Measurements from ENCODE around the gene NKX6-1. TPM values are rescaled to one million over a fixed set of nuclear protein-coding genes. Genes with fewer than 3 reads are reported as not detected.

Gene NKX6-1
- total RNA-seq, 1 experiment from 2014 or later, result 0.09 TPM

DNA sequence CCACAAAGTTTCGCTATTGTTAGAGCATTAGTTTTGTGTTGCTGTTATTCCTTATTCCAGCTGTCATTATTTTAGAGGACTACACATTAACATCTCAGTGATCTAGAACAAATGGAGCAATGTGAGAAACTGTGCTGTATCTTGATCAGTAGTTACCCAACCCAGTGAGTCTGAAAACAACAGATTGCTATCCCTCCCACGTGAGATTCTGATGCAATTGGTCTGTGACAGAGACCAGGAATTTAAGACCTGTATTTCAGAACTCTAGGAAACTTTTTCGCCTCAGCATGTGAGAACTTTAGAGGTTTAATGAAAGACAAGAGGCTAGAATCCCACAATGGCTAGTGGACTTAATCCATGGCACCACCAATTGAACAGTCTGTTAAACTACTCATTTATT is 48.1 kb upstream of the NKX6-1 start:
- Histone ChIP-seq H3K56ac (ENCODE audit: insufficient read length, low read depth, low read length) (no peak overlapping the region), H3T11ph (ENCODE audit: low read length) (peak overlapping the region; percentile 19), H3K23ac (ENCODE audit: insufficient read length, low read depth, low read length) (no peak overlapping the region), H3K27ac (ENCODE audit: insufficient read length, low read depth, low read length) (no peak overlapping the region), H4K5ac (ENCODE audit: insufficient read length, low read depth, low read length) (no peak overlapping the region), H3K9ac (ENCODE audit: extremely low read depth, insufficient read length, low read length) (no peak overlapping the region), H4K20me1 (ENCODE audit: control insufficient read depth, insufficient read depth, insufficient read length) (no peaks in the 10 kb centered on the region), H3K9me3 (ENCODE audit: control insufficient read depth, low read depth, low read length) (no peaks in the 10 kb centered on the region), H2BK120ac (ENCODE audit: low read depth, low read length, poor library complexity, severe bottlenecking) (no peak overlapping the region), H4K8ac (replicated peaks; ENCODE audit: insufficient read length, low read depth, low read length) (no peak overlapping the region), H2AK5ac (ENCODE audit: insufficient read length, low read length) (no peak overlapping the region), H3K23me2 (ENCODE audit: insufficient read length, low read depth, low read length, poor library complexity, severe bottlenecking) (no peaks in the 10 kb centered on the region), H3K18ac (ENCODE audit: insufficient read length, low read depth, low read length) (no peak overlapping the region), H2BK12ac (ENCODE audit: insufficient read length, low read depth, low read length) (no peak overlapping the region), H3K4me1 (ENCODE audit: insufficient read depth, low read length) (no peaks in the 10 kb centered on the region; the same call in 1 of the 2 replicates), H3K4ac (ENCODE audit: low read depth, low read length) (no peak overlapping the region), H2AFZ (ENCODE audit: low read length) (no peak overlapping the region), H3K79me1 (ENCODE audit: insufficient read depth, low read depth, low read length, poor library complexity, severe bottlenecking) (no peaks in the 10 kb centered on the region), H2BK20ac (ENCODE audit: low read depth, low read length, poor library complexity, severe bottlenecking) (no peak overlapping the region), H3K4me2 (ENCODE audit: insufficient read depth, insufficient read length, low read length) (no peak overlapping the region), H4K91ac (ENCODE audit: insufficient read length, low read depth, low read length) (no peak overlapping the region), H3K27me3 (ENCODE audit: insufficient read depth, low read length) (no peaks in the 10 kb centered on the region), H2BK5ac (ENCODE audit: insufficient read length, low read length) (no peak overlapping the region), H3K79me2 (ENCODE audit: insufficient read depth, low read length) (no peaks in the 10 kb centered on the region), H3K14ac (ENCODE audit: insufficient read depth, low read length) (no peak overlapping the region), H2BK15ac (ENCODE audit: low read depth, low read length) (no peak overlapping the region; the same call in 1 of the 2 replicates)
- Mint-ChIP-seq H3K27ac (peak overlapping the region in 1 of 3 experiments; percentile 23; a peak in 1 of 7 replicates), H3K4me3 (no peak overlapping the region), H3K9me3 (peaks cover 0 to under 1% of the 10 kb centered on the region in 2 experiments; a peak in 2 of 5 replicates), H3K27me3 (ENCODE audit: low read depth) (no peaks in the 10 kb centered on the region), H3K36me3 (ENCODE audit: insufficient read depth in 1 of 3, low read depth in 3 of 3) (no peaks in the 10 kb centered on the region), H3K4me1 (peaks cover 10 to 22% of the 10 kb centered on the region in 2 experiments; a peak in 3 of 4 replicates)
- no peak for DNase-seq
- TF ChIP-seq, protein P1, sequence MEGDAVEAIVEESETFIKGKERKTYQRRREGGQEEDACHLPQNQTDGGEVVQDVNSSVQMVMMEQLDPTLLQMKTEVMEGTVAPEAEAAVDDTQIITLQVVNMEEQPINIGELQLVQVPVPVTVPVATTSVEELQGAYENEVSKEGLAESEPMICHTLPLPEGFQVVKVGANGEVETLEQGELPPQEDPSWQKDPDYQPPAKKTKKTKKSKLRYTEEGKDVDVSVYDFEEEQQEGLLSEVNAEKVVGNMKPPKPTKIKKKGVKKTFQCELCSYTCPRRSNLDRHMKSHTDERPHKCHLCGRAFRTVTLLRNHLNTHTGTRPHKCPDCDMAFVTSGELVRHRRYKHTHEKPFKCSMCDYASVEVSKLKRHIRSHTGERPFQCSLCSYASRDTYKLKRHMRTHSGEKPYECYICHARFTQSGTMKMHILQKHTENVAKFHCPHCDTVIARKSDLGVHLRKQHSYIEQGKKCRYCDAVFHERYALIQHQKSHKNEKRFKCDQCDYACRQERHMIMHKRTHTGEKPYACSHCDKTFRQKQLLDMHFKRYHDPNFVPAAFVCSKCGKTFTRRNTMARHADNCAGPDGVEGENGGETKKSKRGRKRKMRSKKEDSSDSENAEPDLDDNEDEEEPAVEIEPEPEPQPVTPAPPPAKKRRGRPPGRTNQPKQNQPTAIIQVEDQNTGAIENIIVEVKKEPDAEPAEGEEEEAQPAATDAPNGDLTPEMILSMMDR (conservative IDR thresholded peaks at IDR 0.05), result no peak
- no CpG with 5 or more reads among the region's 3 CpGs for WGBS (ENCODE audit: extremely low coverage, insufficient read length, low lambda C conversion rate)
